K562 (cell line): ENCODE measurements around the gene CRYBG1. TPM values are rescaled to one million over a fixed set of nuclear protein-coding genes. Genes with fewer than 3 reads are reported as not detected.

Source experiments
- ADNP ChIP-seq: fragments of 200-800 bp; sonication (Bioruptor generic); IDR thresholded peaks from 2 replicates; pipeline ENCODE4 v1.6.1; 2016; ENCODE audit warnings: missing genetic modification characterization, missing compliant biosample characterization
- CBFA2T3 ChIP-seq: fragments of 450-650 bp; IDR thresholded peaks from 2 replicates; pipeline ENCODE4 v1.6.1; 2017
- DMBX1 ChIP-seq: fragments of 250-450 bp; sonication (Bioruptor Pico); IDR thresholded peaks from 2 replicates; pipeline ENCODE4 v1.8.0; 2022; ENCODE audit warnings: inconsistent platforms, mild to moderate bottlenecking, moderate library complexity, borderline replicate concordance
- HDAC2 ChIP-seq: fragments of 450-650 bp; IDR thresholded peaks from 2 replicates; pipeline ENCODE4 v1.6.1; 2016; ENCODE audit warnings: mild to moderate bottlenecking
- KLF1 ChIP-seq: fragments of 450-650 bp; IDR thresholded peaks from 2 replicates; pipeline ENCODE4 v1.6.1; 2016; ENCODE audit warnings: missing genetic modification characterization, missing compliant biosample characterization
- MEIS2 ChIP-seq: fragments of 450-650 bp; IDR thresholded peaks from 2 replicates; pipeline ENCODE4 v1.6.1; 2014; ENCODE audit warnings: mild to moderate bottlenecking; ENCODE audit not compliant: partially characterized antibody
- SNAPC5 ChIP-seq: fragments of 250-450 bp; sonication (Bioruptor Pico); IDR thresholded peaks from 2 replicates; pipeline ENCODE4 v1.8.0; 2021; ENCODE audit warnings: moderate library complexity, mild to moderate bottlenecking, inconsistent platforms
- SREBF1 ChIP-seq: fragments of 150-350 bp; IDR thresholded peaks from 2 replicates; pipeline ENCODE4 v1.6.1; 2014; ENCODE audit warnings: antibody characterized with exemption, low read depth, low read length, borderline replicate concordance
- TFE3 ChIP-seq: fragments of 450-650 bp; formaldehyde crosslinking; IDR thresholded peaks from 2 replicates; pipeline ENCODE4 v1.4.0; 2020; ENCODE audit warnings: mild to moderate bottlenecking, mixed read lengths
- UBTF ChIP-seq, 2 experiments: IDR thresholded peaks; 2 replicates each; pipeline ENCODE4 v1.6.1; 2012; ENCODE audit warnings: improper control_type of control experiment in 2 of 2, low read depth in 2 of 2, low read length in 2 of 2, borderline replicate concordance in 1 of 2
- ZFX ChIP-seq: sonication (generic); formaldehyde crosslinking; IDR thresholded peaks from 2 replicates; pipeline ENCODE4 v1.8.0; 2022; ENCODE audit warnings: mild to moderate bottlenecking, missing genetic modification reagents, moderate library complexity
- ZNF146 ChIP-seq: IDR thresholded peaks from one replicate; pipeline ENCODE4 v1.6.1; 2018; ENCODE audit warnings: missing compliant biosample characterization; ENCODE audit not compliant: unreplicated experiment
- ZNF280B ChIP-seq: fragments of 250-450 bp; sonication (Bioruptor Pico); IDR thresholded peaks from 2 replicates; pipeline ENCODE4 v1.5.1; 2021; ENCODE audit warnings: mild to moderate bottlenecking
- polyA plus RNA-seq, 8 experiments: library from polyadenylated mRNA; depleted of rRNA in 4 of 8; stranded (reverse) in 5 of 8; unstranded in 3 of 8; fragments of >200 nt; fragmentation: Nextera tagmentation in 2 of 8; fragmentation: Illumina TruSeq in 1 of 8; extraction: Ambion mirVana in 2 of 8; extraction: Trizol in 1 of 8; gene quantifications; 2 replicates each; pipeline versions ENCODE4 v1.2.1 to v1.2.3, GENCODE V29; 2011 to 2014; ENCODE audit warnings: inconsistent platforms in 1 of 8, missing spikeins in 1 of 8
- total RNA-seq, 7 experiments: library from RNA; depleted of rRNA in 6 of 7; stranded (reverse); fragments of >200 nt in 6 of 7; fragmentation: Illumina TruSeq in 2 of 7; extraction: Trizol in 2 of 7; gene quantifications; 2 replicates each; pipeline versions ENCODE4 v1.2.1 to v1.2.3, GENCODE V29; 2011 to 2021; ENCODE audit warnings: low replicate concordance in 1 of 7
- TF ChIP-seq, protein P1 (sequence below): fragments of 450-650 bp; IDR thresholded peaks from 2 replicates; pipeline ENCODE4 v1.6.1; 2016; ENCODE audit warnings: borderline replicate concordance
- TF ChIP-seq, protein P2 (sequence below): sonication (generic); formaldehyde crosslinking; IDR thresholded peaks from 2 replicates; pipeline ENCODE4 v1.8.1; 2023; ENCODE audit warnings: mild to moderate bottlenecking, missing genetic modification reagents, moderate library complexity

CRYBG1 gene
- total and polyA plus RNA-seq, 9 of the 15 experiments (the other 6 are each of a cell fraction or from before 2014, with no cell fraction given): 0.07 to 0.47 (median 0.11) TPM

DNA sequence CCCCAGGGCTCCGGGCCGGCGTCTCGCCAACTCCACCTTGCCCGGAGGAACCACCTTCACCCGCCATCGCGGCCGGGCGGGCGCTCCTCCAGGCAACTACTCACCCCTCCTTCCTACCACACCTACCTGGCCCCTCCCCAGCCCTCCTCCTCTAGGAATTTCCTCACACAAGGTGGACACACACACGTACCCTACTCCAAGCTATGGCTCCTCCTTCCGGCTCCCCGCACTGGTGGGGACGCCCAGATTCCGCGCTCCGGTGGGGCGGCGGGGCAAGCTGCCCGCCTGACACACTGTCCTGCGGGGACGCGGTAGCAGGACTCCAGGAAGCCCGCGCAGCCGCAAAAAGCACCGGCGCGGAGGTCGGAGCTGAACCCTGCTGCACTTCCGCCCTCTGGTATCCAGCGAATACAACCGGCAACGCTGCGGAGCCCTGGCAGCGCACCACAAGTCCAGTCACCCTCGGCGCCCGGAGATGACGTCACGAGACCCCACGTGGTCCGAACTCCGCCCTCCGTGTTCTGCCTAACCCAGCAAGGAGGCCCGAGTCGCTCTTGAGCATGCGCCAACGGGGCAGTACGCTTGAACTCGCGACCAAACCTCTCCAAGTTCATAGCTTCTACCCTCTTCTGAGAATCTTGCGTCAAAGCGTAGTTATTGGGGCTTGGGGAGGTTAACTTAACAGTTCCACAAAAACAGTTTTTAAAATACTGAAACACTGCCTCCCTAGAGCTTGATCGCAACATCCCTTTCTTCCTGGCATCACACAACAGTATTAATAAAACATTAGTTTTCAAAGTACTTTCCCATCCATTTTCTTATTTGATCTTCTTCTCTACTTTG is 35.0 kb upstream of the CRYBG1 start, which contains the start of gene ATG5 (continued):
- TF ChIP-seq ZNF280B (CRISPR knock-in tag): no peak
- no peak for TF ChIP-seq SNAPC5 (CRISPR knock-in tag)
- no peak for TF ChIP-seq DMBX1 (CRISPR knock-in tag)
- TF ChIP-seq MEIS2: peak; percentile 66
- TF ChIP-seq UBTF (IDR thresholded peaks at IDR 0.05; ENCODE audit: borderline replicate concordance in 1 of 2, low read depth in 2 of 2, low read length in 2 of 2): peak; percentile 82 to 91
- peak; percentile 83 for TF ChIP-seq HDAC2
- peak; percentile 55; the same call in 1 of the 2 replicates for TF ChIP-seq ADNP (tag)
- 0 out of 2 replicates have a peak, but pooled peaks have one; percentile 16 for TF ChIP-seq CBFA2T3
- TF ChIP-seq, protein P1, sequence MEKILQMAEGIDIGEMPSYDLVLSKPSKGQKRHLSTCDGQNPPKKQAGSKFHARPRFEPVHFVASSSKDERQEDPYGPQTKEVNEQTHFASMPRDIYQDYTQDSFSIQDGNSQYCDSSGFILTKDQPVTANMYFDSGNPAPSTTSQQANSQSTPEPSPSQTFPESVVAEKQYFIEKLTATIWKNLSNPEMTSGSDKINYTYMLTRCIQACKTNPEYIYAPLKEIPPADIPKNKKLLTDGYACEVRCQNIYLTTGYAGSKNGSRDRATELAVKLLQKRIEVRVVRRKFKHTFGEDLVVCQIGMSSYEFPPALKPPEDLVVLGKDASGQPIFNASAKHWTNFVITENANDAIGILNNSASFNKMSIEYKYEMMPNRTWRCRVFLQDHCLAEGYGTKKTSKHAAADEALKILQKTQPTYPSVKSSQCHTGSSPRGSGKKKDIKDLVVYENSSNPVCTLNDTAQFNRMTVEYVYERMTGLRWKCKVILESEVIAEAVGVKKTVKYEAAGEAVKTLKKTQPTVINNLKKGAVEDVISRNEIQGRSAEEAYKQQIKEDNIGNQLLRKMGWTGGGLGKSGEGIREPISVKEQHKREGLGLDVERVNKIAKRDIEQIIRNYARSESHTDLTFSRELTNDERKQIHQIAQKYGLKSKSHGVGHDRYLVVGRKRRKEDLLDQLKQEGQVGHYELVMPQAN: peak; percentile 91
- no peak for TF ChIP-seq ZNF146 (CRISPR knock-in tag)
- TF ChIP-seq TFE3 (CRISPR knock-in tag): peak; percentile 86
- 0 out of 2 replicates have a peak, but pooled peaks have one; percentile 11 for TF ChIP-seq KLF1 (tag)
- TF ChIP-seq, protein P2, sequence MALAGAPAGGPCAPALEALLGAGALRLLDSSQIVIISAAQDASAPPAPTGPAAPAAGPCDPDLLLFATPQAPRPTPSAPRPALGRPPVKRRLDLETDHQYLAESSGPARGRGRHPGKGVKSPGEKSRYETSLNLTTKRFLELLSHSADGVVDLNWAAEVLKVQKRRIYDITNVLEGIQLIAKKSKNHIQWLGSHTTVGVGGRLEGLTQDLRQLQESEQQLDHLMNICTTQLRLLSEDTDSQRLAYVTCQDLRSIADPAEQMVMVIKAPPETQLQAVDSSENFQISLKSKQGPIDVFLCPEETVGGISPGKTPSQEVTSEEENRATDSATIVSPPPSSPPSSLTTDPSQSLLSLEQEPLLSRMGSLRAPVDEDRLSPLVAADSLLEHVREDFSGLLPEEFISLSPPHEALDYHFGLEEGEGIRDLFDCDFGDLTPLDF (CRISPR knock-in tag): no peak; the same call in 1 of the 2 replicates
- TF ChIP-seq ZFX (CRISPR knock-in tag): peak; percentile 86
- no peak; the same call in 1 of the 2 replicates for TF ChIP-seq SREBF1
